Activated T-cell treated with anti-CD3 and anti-CD28 coated beads, Interleukin-2, amount 50 U/mL, for 24 hours (primary cell): ENCODE results near the gene IRGC.

Experiments used
- DNase-seq: peaks from one replicate; pipeline ENCODE4 v3.0.0-alpha.2; 2020
- H3K27ac Mint-ChIP-seq: 2 replicates; pipeline ENCODE4 v1.8.0; 2020; ENCODE audit warnings: mild to moderate bottlenecking, mixed read lengths
- H3K27me3 Mint-ChIP-seq: 2 replicates; pipeline ENCODE4 v1.8.0; 2020; ENCODE audit warnings: mixed read lengths
- H3K36me3 Mint-ChIP-seq: 2 replicates; pipeline ENCODE4 v1.8.0; 2020; ENCODE audit warnings: low read depth, mixed read lengths
- H3K4me1 Mint-ChIP-seq: 2 replicates; pipeline ENCODE4 v1.8.0; 2020; ENCODE audit warnings: low read depth, mixed read lengths
- H3K4me3 Mint-ChIP-seq: 2 replicates; pipeline ENCODE4 v1.8.0; 2020; ENCODE audit warnings: mild to moderate bottlenecking, moderate library complexity, mixed read lengths
- H3K9me3 Mint-ChIP-seq: 2 replicates; pipeline ENCODE4 v1.8.0; 2020; ENCODE audit warnings: mixed read lengths

Gene IRGC

GRCh38 chr19:43700395-43701000, 15.4 kb upstream of the IRGC start:
- DNase-seq = peak; percentile 37
- H3K27me3 Mint-ChIP-seq = peaks cover 27% of the 10 kb centered on the region
- H3K4me3 Mint-ChIP-seq = peak overlapping the region; percentile 76
- H3K36me3 Mint-ChIP-seq = no peaks in the 10 kb centered on the region
- H3K9me3 Mint-ChIP-seq = peaks cover 8% of the 10 kb centered on the region
- peaks cover 28% of the 10 kb centered on the region for H3K4me1 Mint-ChIP-seq
- H3K27ac Mint-ChIP-seq = peak overlapping the region; percentile 94

DNA sequence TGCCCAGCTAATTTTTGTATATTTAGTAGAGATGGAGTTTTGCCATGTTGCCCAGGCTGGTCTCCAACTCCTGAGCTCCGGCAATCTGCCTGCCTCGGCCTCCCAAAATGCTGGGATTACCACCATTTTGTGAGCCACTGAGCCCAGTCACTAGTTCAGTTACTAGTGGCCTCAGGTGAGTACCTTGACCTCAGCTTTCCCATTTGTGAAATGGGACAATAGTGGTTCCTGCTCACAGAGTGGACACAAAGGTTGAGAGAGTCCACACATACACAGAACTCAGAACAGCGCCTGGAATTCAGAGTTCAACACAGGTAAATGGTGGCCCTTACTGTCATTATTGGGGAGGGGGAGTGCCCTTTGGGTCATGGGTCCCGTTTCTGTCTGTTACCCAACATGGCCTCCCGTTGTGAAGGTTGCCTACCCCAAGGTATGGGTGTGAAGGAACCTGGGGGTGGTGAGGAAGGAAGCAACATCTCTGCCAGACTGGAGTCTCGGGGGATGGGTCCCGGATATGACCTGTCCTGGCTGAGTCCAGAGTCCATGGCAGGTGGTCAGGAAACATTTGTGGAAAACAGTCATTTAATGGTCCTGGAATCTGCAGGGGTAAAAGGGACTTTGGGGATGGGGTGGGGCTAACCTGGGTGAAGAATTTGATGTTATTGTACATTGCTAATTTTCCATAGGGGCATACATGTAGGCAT, 11.7 kb upstream of the IRGC start:
- H3K9me3 Mint-ChIP-seq = peaks cover 8% of the 10 kb centered on the region
- peaks cover 27% of the 10 kb centered on the region for H3K4me1 Mint-ChIP-seq
- no peak overlapping the region for H3K4me3 Mint-ChIP-seq
- DNase-seq = no peak
- peaks cover under 1% of the 10 kb centered on the region for H3K36me3 Mint-ChIP-seq
- no peak overlapping the region for H3K27ac Mint-ChIP-seq
- peaks cover 7% of the 10 kb centered on the region for H3K27me3 Mint-ChIP-seq

DNA sequence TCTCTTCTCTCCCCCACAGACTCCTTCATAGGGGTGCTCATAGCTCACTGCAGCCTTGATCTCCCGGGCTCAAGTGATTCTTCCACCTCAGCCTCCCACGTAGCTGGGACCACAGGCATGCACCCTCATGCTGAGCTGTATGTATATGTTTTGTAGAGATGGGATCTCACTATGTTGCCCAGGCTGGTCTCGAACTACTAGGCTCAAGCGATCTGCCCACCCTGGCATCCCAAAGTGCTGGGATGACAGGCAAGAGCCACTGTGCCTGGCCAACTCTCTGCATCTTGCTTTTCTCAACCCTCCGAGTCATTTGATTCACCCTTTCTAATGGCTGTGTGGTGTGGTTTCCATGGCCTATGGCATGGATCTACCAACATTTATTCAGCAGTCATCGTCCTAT, 10.1 kb upstream of the IRGC start:
- peaks cover 8% of the 10 kb centered on the region for H3K9me3 Mint-ChIP-seq
- H3K4me3 Mint-ChIP-seq = no peak overlapping the region
- peaks cover 14% of the 10 kb centered on the region for H3K4me1 Mint-ChIP-seq
- DNase-seq = no peak
- no peak overlapping the region for H3K27ac Mint-ChIP-seq
- peaks cover 1% of the 10 kb centered on the region for H3K36me3 Mint-ChIP-seq
- H3K27me3 Mint-ChIP-seq = no peaks in the 10 kb centered on the region

- Mint-ChIP-seq H3K4me1 (peaks cover 3% of the 10 kb centered on the region), H3K36me3 (peaks cover 1% of the 10 kb centered on the region), H3K4me3 (no peak overlapping the region), H3K9me3 (peaks cover 4% of the 10 kb centered on the region), H3K27me3 (peaks cover 1% of the 10 kb centered on the region), H3K27ac (no peak overlapping the region)
- DNase-seq = no peak
Observed at GRCh38 chr19:43707158-43707712, 8.6 kb upstream of the IRGC start.

DNA sequence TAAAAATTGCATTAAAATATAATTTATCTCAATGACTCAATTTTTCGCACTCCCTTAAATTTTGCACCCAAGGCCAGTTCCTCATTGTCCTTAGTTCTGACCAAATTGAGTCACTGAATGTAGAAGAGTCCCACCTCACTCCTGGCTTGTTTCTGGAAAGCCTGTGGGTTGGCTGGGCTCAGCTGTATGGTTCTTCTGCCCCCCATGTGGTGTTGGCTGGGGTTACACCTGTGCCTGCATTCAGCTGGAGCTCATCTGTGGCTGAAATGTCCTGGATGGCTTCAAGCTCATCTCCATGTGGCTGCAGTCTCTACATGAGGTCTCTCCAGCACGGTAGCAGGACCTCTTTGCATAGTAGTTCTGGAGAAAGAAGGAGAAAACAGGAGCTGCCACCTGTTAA, 7.2 kb upstream of the IRGC start:
- no peak overlapping the region for H3K27ac Mint-ChIP-seq

GRCh38 chr19:43711751-43712355, 4.0 kb upstream of the IRGC start:
- no peak for DNase-seq
- H3K9me3 Mint-ChIP-seq = peaks cover 4% of the 10 kb centered on the region
- peaks cover 3% of the 10 kb centered on the region for H3K4me1 Mint-ChIP-seq
- no peak overlapping the region for H3K27ac Mint-ChIP-seq
- peaks cover 1% of the 10 kb centered on the region for H3K36me3 Mint-ChIP-seq
- peaks cover 12% of the 10 kb centered on the region for H3K27me3 Mint-ChIP-seq
- H3K4me3 Mint-ChIP-seq = no peak overlapping the region

More for the DNA sequence above, 7.2 kb upstream of the IRGC start:
- DNase-seq = no peak
- Mint-ChIP-seq H3K4me3 (no peak overlapping the region), H3K9me3 (peaks cover 4% of the 10 kb centered on the region), H3K36me3 (peaks cover 1% of the 10 kb centered on the region), H3K4me1 (peaks cover 3% of the 10 kb centered on the region), H3K27me3 (peaks cover 4% of the 10 kb centered on the region)

DNA sequence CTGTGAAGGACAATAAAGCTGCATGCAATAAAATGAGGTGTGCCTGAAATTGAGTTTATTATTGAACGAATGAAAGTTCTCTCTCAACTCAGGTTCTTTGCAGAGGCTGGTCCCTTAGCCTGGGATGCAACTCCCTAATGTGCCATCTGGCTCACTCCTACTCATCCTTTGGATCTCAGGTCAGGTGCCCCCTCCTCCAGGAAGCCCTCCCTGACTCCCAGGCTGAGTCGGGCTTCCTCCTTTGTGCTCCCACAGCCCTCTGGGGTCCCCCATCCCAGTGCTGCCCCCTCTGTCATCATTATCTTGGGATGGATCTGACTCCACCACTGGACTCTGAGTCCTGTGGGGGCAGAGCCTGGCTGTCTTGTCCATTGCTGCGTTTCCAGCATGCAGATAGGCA, 2.7 kb upstream of the IRGC start:
- Mint-ChIP-seq H3K36me3 (peaks cover 1% of the 10 kb centered on the region), H3K27me3 (peaks cover 12% of the 10 kb centered on the region), H3K4me3 (no peak overlapping the region), H3K9me3 (peaks cover 4% of the 10 kb centered on the region), H3K4me1 (peaks cover 3% of the 10 kb centered on the region), H3K27ac (no peak overlapping the region)
- no peak for DNase-seq

GRCh38 chr19:43718627-43719377, 2.9 kb downstream of the IRGC start:
- H3K9me3 Mint-ChIP-seq = no peaks in the 10 kb centered on the region
- H3K4me3 Mint-ChIP-seq = no peak overlapping the region
- H3K27ac Mint-ChIP-seq = no peak overlapping the region
- no peaks in the 10 kb centered on the region for H3K36me3 Mint-ChIP-seq
- H3K27me3 Mint-ChIP-seq = peaks cover 11% of the 10 kb centered on the region
- DNase-seq = no peak
- peaks cover 2% of the 10 kb centered on the region for H3K4me1 Mint-ChIP-seq

- Mint-ChIP-seq H3K27ac (no peak overlapping the region), H3K9me3 (no peaks in the 10 kb centered on the region), H3K4me3 (no peak overlapping the region), H3K27me3 (peaks cover 11% of the 10 kb centered on the region), H3K36me3 (no peaks in the 10 kb centered on the region), H3K4me1 (peaks cover 2% of the 10 kb centered on the region)
- no peak for DNase-seq
Observed at GRCh38 chr19:43719378-43719868, 3.5 kb downstream of the IRGC start.

DNA sequence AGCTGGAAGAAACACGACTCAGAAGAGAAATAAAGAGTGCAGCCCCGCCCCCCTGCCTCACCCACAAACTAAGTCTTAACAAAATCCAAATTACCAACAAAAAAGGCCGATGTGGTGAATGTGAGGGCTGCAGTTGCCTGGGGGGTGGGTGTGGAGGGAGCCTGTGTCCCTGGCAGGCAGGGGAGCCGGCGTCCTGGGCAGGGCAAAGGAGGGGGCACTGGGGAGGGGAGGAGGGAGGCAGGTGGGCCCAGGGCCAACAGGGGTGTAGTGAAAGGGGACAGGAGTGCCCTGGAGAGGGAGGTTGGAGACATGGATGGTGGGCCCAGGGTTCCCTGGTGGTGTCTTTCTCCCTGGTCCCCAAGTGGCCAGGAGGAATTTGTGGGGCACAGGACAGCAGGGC, 4.0 kb downstream of the IRGC start:
- no peaks in the 10 kb centered on the region for H3K36me3 Mint-ChIP-seq
- H3K4me1 Mint-ChIP-seq = peaks cover 2% of the 10 kb centered on the region
- no peaks in the 10 kb centered on the region for H3K9me3 Mint-ChIP-seq
- peaks cover 8% of the 10 kb centered on the region for H3K27me3 Mint-ChIP-seq
- no peak overlapping the region for H3K27ac Mint-ChIP-seq
- no peak overlapping the region for H3K4me3 Mint-ChIP-seq
- DNase-seq = no peak

DNA sequence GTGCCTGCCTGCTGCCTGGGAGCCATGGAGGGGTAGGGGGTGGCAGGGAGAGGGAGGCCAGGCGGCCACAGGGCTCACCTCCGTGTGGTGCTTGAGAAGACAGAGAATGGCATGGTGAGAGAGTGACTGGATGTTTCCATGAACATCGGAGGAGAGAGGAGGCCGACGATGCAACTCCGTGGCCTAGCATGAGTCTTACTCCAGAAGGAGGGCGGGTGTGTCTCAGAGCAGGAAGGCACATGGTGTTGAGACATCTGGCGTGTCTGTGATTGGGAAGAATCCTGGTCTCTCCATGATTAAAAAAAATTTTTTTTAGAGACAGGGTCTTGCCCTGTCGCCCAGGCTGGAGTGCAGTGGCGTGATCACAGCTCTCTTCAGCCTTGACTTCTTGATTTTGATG, 5.1 kb downstream of the IRGC start:
- H3K4me3 Mint-ChIP-seq = no peak overlapping the region
- peaks cover 4% of the 10 kb centered on the region for H3K27me3 Mint-ChIP-seq
- DNase-seq = no peak
- peaks cover 2% of the 10 kb centered on the region for H3K4me1 Mint-ChIP-seq
- H3K9me3 Mint-ChIP-seq = no peaks in the 10 kb centered on the region
- H3K27ac Mint-ChIP-seq = peak overlapping the region; percentile 18
- no peaks in the 10 kb centered on the region for H3K36me3 Mint-ChIP-seq

- H3K27me3 Mint-ChIP-seq = peaks cover 3% of the 10 kb centered on the region
- no peak for DNase-seq
- H3K27ac Mint-ChIP-seq = no peak overlapping the region
- peaks cover 2% of the 10 kb centered on the region for H3K4me1 Mint-ChIP-seq
- H3K4me3 Mint-ChIP-seq = no peak overlapping the region
- no peaks in the 10 kb centered on the region for H3K36me3 Mint-ChIP-seq
- H3K9me3 Mint-ChIP-seq = no peaks in the 10 kb centered on the region
Observed at GRCh38 chr19:43721469-43722048, 5.7 kb downstream of the IRGC start.

GRCh38 chr19:43723588-43723987, 7.7 kb downstream of the IRGC start:
- no peaks in the 10 kb centered on the region for H3K9me3 Mint-ChIP-seq
- no peak for DNase-seq
- H3K36me3 Mint-ChIP-seq = peaks cover 8% of the 10 kb centered on the region
- no peak overlapping the region for H3K27ac Mint-ChIP-seq
- H3K27me3 Mint-ChIP-seq = peaks cover 3% of the 10 kb centered on the region
- peaks cover 2% of the 10 kb centered on the region for H3K4me1 Mint-ChIP-seq
- H3K4me3 Mint-ChIP-seq = no peak overlapping the region

DNA sequence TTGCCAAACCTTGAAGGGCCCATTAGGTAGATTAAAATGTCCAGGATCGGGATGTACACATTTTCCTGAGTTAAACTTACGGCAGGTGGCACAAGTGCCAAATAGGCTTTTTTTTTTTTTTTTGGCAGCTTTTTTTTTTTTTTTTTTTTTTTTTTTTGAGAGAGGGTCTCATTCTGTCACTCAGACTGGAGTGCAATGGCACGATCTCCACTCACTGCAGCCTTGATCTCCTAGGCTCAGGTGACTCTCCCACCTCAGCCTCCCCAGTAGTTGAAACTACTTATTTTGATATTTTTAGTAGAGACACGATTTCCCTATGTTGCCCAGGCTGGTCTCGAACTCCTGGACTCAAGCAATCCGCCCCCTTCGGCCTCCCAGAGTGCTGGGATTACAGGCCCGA, 9.0 kb downstream of the IRGC start:
- Mint-ChIP-seq H3K36me3 (peaks cover 21% of the 10 kb centered on the region), H3K9me3 (no peaks in the 10 kb centered on the region), H3K27me3 (peaks cover 3% of the 10 kb centered on the region), H3K4me1 (peaks cover 2% of the 10 kb centered on the region), H3K27ac (no peak overlapping the region), H3K4me3 (no peak overlapping the region)
- DNase-seq = no peak
